GM18858 (cell line): ENCODE results near the gene RSKR.
"Not testable (repeated sequence)": the region's sequence is repeated elsewhere in the genome, so short reads cannot be mapped to it uniquely, and the experiment has no call there.

Source experiments
- ATAC-seq: cut with Tn5 transposase; IDR thresholded peaks from one replicate; pipeline ENCODE4 v1.9.1; 2021; ENCODE audit not compliant: unreplicated experiment

Gene RSKR

GRCh38 chr17:28623696-28624095 is 9.7 kb upstream of the RSKR start:
- no peak for ATAC-seq

GRCh38 chr17:28622186-28622585 is 8.2 kb upstream of the RSKR start:
- no peak for ATAC-seq

DNA sequence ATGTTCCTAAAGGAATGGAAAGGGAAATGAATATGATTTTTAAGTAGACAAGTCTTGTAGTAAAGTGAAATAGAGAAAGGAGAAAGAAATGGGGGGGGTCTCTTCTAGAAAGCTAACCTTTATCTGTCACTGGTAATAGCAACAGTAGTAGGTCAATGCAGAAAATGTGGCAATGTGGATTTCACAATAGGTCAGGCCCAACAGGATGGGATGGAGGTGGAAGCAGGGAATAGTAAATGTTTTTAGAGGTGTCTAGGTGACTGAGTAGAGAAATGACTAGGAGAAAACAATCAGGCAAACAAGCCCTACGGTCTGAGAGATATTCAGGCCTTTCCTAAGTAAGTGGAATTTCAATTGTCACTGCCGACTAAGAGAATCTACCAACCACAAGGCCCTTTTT is 6.0 kb upstream of the RSKR start:
- no peak for ATAC-seq

DNA sequence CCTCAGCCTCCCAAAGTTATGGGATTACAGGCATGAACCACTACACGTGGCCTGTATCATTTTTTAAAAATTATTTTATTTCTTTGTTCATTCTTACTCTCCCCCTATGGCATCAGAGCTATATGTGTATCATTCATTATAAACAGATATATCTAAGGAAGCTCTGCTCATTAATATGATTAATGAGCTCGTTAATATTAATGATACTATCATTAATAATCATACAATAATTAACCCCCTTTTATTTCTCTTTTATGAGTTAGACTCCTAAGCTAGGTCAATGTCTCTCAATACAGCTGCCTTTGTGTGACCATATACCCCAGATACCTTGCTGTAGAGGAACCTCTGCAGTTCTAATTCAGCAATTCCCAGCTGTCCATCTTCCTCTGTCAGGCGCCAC is 4.5 kb upstream of the RSKR start:
- no peak for ATAC-seq

DNA sequence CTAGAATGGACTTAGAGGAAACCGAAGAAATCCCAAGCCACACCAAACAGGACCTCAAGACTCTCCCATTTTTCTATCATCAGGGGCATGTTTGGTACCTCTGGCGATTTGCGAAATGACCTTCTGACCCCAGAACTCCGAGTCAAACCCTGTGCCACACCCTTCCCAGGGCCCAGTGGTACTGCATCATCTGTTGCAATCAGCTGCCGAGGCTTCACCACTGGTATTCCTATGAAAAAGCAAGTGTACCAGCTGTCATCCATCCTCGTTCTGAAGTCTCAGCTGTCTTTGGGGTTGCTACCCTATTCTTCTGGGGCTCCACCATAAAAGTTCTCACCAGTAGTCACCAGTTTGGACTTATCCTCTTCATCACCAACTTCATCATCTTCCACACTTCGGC is 2.3 kb upstream of the RSKR start:
- no peak for ATAC-seq

DNA sequence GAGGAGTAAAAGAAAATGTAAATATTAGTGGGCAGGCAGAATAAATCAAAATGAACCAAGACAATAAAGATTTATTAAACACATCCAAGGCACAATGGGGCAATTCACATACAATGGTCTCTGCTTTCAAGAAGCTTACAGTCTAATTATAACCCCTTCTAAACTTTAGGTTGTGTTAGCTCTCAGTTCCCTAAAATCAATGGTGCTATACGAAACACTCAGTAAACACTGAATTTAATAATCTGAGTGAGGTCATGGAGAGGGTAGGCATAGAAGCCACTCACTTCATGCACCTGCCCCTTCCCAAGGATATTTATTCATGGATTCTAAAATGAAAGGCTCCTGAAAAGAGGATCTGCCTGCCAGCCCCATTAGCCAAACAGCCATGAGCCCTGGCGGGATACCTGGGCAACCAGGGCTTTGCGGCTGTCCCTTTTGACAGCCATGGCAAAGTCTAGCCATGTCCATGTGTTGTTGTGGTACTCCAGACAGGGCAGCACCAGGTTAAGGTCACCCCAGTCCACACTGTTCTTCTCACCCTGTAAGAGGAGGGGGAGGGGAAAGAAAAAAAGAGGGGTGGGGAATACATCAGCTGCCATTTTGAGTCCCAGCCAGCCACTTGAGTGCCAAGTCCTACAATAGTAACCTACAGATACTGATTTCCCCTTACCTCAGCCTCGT is 1.4 kb upstream of the RSKR start:
- ATAC-seq, result no peak

DNA sequence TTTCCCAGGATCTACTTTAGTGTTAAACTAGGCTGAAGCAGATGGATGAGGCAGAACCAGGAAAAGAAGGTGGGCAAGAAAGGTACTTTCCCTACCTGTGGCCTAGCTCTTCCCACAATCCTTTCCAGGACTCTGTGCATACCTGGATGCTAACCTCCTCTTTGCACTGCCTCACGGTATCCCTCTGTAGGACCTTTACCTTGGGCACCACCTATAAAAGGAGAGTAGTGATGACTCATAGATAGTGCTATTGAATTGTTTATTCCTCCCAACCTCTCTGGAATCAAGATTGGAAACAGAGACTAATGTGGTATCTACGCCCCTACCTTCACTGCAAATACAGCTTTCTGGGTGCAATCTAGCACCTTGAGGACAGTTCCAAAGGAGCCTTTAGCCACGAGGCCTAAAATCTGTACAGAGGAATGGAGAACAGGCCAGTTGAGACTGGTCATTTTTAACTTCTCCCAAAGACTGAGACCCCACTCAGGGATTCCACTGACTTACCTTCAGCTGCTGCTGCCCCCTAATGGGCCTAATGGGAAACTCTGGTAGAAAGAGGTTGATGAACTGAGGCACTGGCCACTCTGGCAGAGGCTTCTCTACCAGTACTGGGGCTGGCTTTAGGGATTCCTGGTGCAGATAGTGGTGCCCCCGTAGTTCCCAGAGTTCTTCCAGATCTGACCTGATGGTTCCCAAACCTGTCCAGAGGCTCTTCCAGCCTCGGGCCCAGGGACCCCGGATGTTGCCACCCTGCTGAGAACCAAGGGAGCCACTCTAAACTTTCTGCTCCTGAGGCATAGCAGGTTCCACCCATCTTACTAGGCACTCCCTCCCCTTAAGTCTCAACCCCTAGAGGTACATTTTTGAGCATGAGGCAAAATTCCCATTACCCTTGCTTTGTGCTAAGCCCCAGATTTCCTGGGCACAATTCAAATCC is 781 bp downstream of the RSKR start:
- no peak for ATAC-seq

DNA sequence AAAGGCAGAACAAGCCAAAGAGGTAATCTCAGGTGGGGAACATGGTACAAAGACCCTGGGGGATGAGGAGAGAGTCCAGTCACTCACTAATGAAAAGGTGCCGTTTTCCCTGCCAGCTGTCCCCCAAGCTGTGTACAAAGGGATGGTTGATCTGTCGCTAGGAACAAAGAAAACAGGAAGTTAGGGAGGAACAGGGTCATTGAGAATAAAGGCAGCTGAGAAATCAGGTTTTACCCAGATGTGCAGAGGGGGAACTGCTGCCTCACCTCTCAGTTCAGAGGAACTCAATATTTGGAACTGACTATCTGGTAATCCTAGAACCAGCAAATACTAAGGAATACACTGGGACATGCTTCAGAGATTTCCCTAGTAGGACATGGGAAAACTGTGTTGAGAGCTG is 1.5 kb downstream of the RSKR start:
- ATAC-seq, result no peak

DNA sequence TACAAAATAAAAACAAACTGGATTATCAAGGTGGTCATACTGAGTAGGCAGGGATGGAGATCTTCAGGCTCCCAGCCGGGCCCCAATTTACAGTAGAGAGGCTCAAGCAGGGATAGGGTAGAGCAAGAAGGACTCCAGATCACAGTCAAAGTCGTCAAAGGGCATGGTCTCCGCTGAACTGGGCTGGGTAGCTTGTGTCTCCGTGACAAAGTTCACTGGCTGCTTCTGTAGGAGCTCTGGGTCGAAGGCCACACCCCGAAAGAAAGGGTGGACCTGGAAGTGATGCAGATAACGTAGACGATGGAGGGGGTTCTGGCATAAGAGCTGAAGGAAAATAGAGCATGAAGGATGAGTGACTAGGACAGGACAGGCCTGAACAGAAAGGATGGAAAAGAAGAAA is 3.6 kb downstream of the RSKR start:
- ATAC-seq, result no peak

DNA sequence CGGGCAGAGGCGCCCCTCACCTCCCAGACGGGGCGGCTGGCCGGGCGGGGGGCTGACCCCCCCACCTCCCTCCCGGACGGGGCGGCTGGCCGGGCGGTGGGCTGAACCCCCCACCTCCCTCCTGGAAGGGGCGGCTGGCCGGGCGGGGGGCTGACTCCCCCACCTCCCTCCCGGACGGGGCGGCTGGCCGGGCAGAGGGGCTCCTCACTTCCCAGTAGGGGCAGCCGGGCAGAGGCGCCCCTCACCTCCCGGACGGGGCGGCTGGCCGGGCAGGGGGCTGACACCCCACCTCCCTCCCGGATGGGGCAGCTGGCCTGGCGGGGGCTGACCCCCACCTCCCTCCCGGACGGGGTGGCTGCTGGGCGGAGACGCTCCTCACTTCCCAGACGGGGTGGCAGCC is 10.0 kb downstream of the RSKR start:
- ATAC-seq, result not testable (repeated sequence)

- peak; percentile 45 for ATAC-seq
Measured at GRCh38 chr17:28599311-28600184, 14.4 kb downstream of the RSKR start.

DNA sequence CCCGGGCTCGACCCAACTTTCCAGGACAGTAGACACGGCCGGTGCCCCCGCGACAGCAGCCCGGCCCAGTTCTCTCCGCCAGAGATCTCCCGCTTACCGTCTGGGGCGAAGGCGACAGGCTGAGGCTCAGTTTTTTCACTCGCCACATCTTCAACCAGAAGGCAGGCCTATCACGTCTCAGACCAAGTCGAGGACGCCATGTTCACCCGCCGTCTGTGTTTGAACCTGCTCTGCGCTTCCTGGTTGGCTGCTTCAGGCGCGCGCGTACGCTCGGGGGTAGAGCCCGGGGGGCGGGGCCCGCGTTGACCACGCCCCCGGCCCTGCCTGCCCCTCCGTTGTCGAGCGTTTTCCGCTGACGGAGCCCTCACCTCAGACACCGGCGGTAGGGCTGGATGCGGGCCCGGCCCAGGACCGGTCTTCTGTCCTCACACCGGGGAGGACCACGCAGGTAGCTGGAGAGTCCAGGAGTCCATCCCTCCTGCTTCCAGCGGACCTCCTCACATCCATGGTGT is 15.1 kb downstream of the RSKR start, which contains the start of gene SPAG5:
TSS of gene SPAG5 (minus strand) at position 227 of the 512 bp plus-strand sequence. CDS start at position 148, 79 bp downstream.
- peak; percentile 50 for ATAC-seq

DNA sequence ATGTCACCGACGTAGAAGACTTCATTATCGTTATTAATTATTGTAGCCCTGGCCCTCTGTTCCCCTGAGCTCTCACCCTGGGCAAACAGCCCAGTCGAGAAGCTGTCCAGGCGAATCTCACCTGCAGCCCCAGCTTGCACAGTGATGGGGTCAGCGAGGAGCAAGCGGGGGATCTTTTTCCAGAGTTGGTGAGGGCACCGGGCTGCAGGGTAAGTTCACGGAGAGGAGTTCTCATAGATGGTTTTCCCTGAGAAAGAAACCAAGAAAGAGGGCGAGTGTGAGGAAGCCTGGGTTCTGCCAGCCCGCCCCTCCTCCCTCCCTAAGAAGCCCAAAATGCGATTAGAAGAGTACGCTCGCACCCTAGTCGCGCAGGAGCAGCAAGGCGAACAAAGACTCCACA is 15.6 kb downstream of the RSKR start:
- no peak for ATAC-seq

DNA sequence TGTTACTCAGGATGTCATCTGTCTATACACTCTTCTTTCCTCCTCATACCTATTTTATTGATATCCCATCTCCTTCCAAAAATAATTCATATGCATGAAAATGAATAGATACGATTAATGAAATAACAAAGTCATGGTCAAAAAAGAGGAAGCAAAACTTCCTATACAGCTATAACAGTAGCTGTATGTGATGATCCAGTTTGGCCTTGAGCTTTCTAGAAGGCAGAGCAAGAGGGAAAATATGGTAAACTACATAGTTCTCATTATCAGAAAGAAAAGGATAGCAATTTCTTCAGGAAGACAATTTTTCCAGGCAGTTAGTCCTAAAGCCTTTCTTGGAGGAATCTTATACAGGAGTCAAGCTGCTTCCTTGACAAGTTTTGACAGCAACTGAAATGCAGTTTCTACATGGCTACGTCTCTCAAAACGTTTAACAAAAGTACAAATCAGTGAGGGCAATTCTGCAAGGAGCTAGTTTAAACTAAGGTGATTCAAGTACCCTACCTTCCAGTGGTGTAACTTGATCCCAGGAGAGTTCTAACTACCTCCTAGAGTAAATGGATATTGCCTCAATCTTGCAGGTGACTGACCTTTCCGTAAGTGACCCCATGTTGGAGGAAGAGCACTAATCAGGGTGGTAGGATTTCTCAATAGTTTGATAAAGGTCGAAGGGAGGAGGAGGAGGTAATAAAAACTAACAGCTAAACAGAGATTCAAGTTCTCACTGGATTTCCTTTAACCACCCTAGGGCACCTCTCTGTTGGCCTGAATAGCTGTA is 16.2 kb downstream of the RSKR start:
- ATAC-seq, result no peak

DNA sequence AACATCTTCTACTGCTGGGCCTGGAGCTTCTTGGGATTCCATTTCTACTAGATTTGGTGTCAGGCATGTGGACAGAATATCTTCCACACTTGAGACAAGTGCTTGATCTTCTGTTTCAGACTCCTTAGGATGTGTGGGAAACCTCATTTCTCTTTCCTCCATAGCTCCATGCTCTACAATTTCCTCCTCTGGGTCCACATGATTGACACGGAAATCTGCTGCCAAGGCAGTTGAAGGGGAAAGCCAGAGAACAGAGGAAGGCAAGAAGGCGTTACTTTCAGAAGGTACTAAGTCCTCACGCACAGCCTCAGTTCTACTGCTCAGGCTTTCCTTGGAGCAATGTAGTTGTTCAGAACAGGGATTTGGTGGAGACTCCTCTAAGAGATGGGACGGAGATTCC is 21.7 kb downstream of the RSKR start:
- no peak for ATAC-seq

GRCh38 chr17:28585851-28586250 is 28.1 kb downstream of the RSKR start:
- no peak for ATAC-seq

- ATAC-seq, result no peak
Measured at GRCh38 chr17:28584434-28584833, 29.6 kb downstream of the RSKR start.

- no peak for ATAC-seq
Measured at GRCh38 chr17:28582513-28582912, 31.5 kb downstream of the RSKR start.

DNA sequence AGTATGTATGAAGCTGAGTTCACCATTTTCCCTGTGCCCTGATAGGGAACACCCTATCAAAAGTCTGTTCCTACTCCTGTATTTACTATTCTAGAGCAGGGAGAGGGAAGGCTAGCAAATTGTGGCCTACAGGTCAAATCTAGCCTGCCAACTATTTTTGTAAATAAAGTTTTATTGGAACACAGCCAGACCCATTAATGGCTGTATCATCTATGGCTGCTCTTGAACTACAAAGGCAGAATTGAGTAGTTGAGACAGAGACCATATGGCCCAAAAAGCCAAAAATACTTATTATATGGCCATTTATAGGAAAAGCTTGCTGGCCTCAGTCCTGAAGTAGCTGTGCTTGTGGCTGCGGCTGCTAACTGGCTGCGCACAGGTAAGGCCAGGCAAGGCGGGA is 33.0 kb downstream of the RSKR start:
- ATAC-seq, result no peak

GRCh38 chr17:28579526-28579925 is 34.5 kb downstream of the RSKR start:
- no peak for ATAC-seq
